Endothelial cell of umbilical vein (primary cell): Measurements from ENCODE around the gene INTS6. TPM values are rescaled to one million over a fixed set of nuclear protein-coding genes. Genes with fewer than 3 reads are reported as not detected.

Source experiments
- BruUV-seq: library from RNA; stranded (reverse); fragments of 400-500 nt; replicated peaks from 2 replicates; lab custom pipeline; 2021; lab: Mats Ljungman, UMichigan
- CTCF ChIA-PET: fragments of 300-600, 350-600 bp; sonication (Branson Sonifier 250); formaldehyde crosslinking; loops from one replicate; lab custom pipeline; 2021; ENCODE audit warnings: antibody characterized with exemption, inconsistent platforms; lab: Charles Lee
- POLR2A ChIA-PET: fragments of 300-600, 350-600 bp; sonication (Branson Sonifier 250); formaldehyde crosslinking; loops from one replicate; lab custom pipeline; 2021; ENCODE audit warnings: antibody characterized with exemption, inconsistent platforms; lab: Charles Lee
- DNase-seq: peaks from one replicate; pipeline ENCODE4 v3.0.0-alpha.2; 2011; ENCODE audit warnings: low read depth, low spot score
- FAIRE-seq: peaks from 2 replicates; lab custom pipeline; 2011; peaks lifted over from hg19 to GRCh38; lab: Jason Lieb, UNC
- H2AFZ ChIP-seq: 2 replicates; pipeline ENCODE4 v1.6.0; 2012; ENCODE audit warnings: low read depth, low read length, control low read depth, inconsistent platforms
- H3K27ac ChIP-seq: 2 replicates; pipeline ENCODE4 v1.5.1; 2011; ENCODE audit warnings: low read depth, mild to moderate bottlenecking, control low read depth, low read length, moderate library complexity; ENCODE audit not compliant: insufficient read depth
- H3K27me3 ChIP-seq, 2 experiments: 2 replicates each; pipeline versions ENCODE4 v1.6.0 to v1.6.1; 2011; ENCODE audit warnings: low read length in 2 of 2, mixed read lengths in 1 of 2; ENCODE audit not compliant: control insufficient read depth in 2 of 2, insufficient read depth in 2 of 2
- H3K36me3 ChIP-seq, 2 experiments: 2 replicates in 1 of 2; 3 replicates in 1 of 2; pipeline ENCODE4 v1.5.1; 2011; ENCODE audit warnings: low read length in 2 of 2, mild to moderate bottlenecking in 1 of 2, moderate library complexity in 1 of 2; ENCODE audit not compliant: control insufficient read depth in 2 of 2, insufficient read depth in 2 of 2; ENCODE audit errors: extremely low read depth in 1 of 2
- H3K4me1 ChIP-seq: 3 replicates; pipeline ENCODE4 v1.5.1; 2011; ENCODE audit warnings: mild to moderate bottlenecking, low read length; ENCODE audit not compliant: control insufficient read depth, insufficient read depth; ENCODE audit errors: extremely low read depth
- H3K4me2 ChIP-seq: 2 replicates; pipeline ENCODE4 v1.6.1; 2011; ENCODE audit warnings: low read length, control low read depth, mixed read lengths; ENCODE audit not compliant: insufficient read depth
- H3K4me3 ChIP-seq, 3 experiments: fragments of 200-600 bp in 1 of 3; sonication (generic), shearing (Covaris generic) in 1 of 3; replicated peaks in 1 of 3; 2 replicates each; pipeline ENCODE4 v1.5.1; 2011 to 2016; ENCODE audit warnings: control low read depth in 3 of 3, low read length in 3 of 3, mild to moderate bottlenecking in 2 of 3, inconsistent platforms in 1 of 3, low read depth in 1 of 3, moderate library complexity in 1 of 3; ENCODE audit not compliant: insufficient read depth in 1 of 3
- H3K79me2 ChIP-seq: 2 replicates; pipeline ENCODE4 v1.6.0; 2012; ENCODE audit warnings: low read length, inconsistent platforms; ENCODE audit not compliant: control insufficient read depth, insufficient read depth
- H3K9ac ChIP-seq: replicated peaks from 2 replicates; pipeline ENCODE3; 2011; ENCODE audit warnings: low read length, control low read depth; ENCODE audit not compliant: insufficient read depth; ENCODE audit errors: extremely low read depth
- H3K9me1 ChIP-seq: replicated peaks from 3 replicates; pipeline ENCODE4 v1.6.0; 2011; ENCODE audit warnings: mild to moderate bottlenecking, low read length; ENCODE audit not compliant: control insufficient read depth, insufficient read depth; ENCODE audit errors: extremely low read depth
- H3K9me3 ChIP-seq: replicated peaks from 2 replicates; pipeline ENCODE4 v1.5.1; 2012; ENCODE audit warnings: low read length, inconsistent platforms; ENCODE audit not compliant: control insufficient read depth, insufficient read depth
- H4K20me1 ChIP-seq: replicated peaks from 2 replicates; pipeline ENCODE3; 2011; ENCODE audit warnings: mild to moderate bottlenecking, low read length; ENCODE audit not compliant: control insufficient read depth, insufficient read depth; ENCODE audit errors: extremely low read depth
- EZH2 ChIP-seq: IDR thresholded peaks from 2 replicates; pipeline ENCODE4 v1.6.1; 2012; ENCODE audit warnings: borderline replicate concordance, low read depth, mild to moderate bottlenecking, moderate library complexity, low read length, inconsistent platforms; ENCODE audit not compliant: severe bottlenecking
- FOS ChIP-seq: IDR thresholded peaks from 2 replicates; pipeline ENCODE4 v1.6.1; 2011; ENCODE audit warnings: mild to moderate bottlenecking, low read length, moderate library complexity, borderline replicate concordance; ENCODE audit not compliant: insufficient read depth
- GATA2 ChIP-seq: IDR thresholded peaks from 2 replicates; pipeline ENCODE4 v1.7.0; 2011; ENCODE audit warnings: low read depth, mild to moderate bottlenecking, moderate library complexity, mixed read lengths, low read length; ENCODE audit not compliant: insufficient read length, insufficient read depth
- JUN ChIP-seq: IDR thresholded peaks from 2 replicates; pipeline ENCODE4 v1.6.1; 2011; ENCODE audit warnings: borderline replicate concordance, low read depth; ENCODE audit not compliant: insufficient read length, insufficient read depth
- MYC ChIP-seq: IDR thresholded peaks from one replicate; pipeline ENCODE4 v1.6.1; 2011; ENCODE audit warnings: mild to moderate bottlenecking, low read depth, low read length
- POLR2A ChIP-seq: IDR thresholded peaks from 2 replicates; pipeline ENCODE4 v1.6.1; 2012; ENCODE audit warnings: low read depth, mild to moderate bottlenecking, control low read depth, low read length
- POLR2AphosphoS5 ChIP-seq: IDR thresholded peaks from 2 replicates; pipeline ENCODE4 v1.6.1; 2012; ENCODE audit warnings: low read depth, mild to moderate bottlenecking, control low read depth, low read length, moderate library complexity; ENCODE audit not compliant: insufficient read depth
- dilution Hi-C: fragments of 300-500 bp; cut with MboI; formaldehyde crosslinking; loops from one replicate; pipeline ENCODE4 v1.15.0; 2019; ENCODE audit warnings: low sequenced_read_pairs; ENCODE audit not compliant: extremely low pct_ligation_motif_present
- intact Hi-C: fragments of 100-400 bp; cut with micrococcal nuclease; formaldehyde crosslinking; loops from one replicate; pipeline ENCODE4 v1.10.0; 2022
- polyA plus RNA-seq, 4 experiments: library from polyadenylated mRNA; depleted of rRNA in 3 of 4; stranded (reverse) in 3 of 4; unstranded in 1 of 4; fragments of >200 nt; gene quantifications; 2 replicates each; pipeline versions ENCODE4 v1.2.1 to v1.2.3, GENCODE V29; 2011 to 2012; ENCODE audit warnings: missing spikeins in 1 of 4
- total RNA-seq: library from RNA; stranded (reverse); gene quantifications from 2 replicates; pipeline ENCODE4 v1.2.3, GENCODE V29; 2021
- TF ChIP-seq, protein P1 (sequence below), 2 donors: IDR thresholded peaks; 1 replicate in 1 of 2; 2 replicates in 1 of 2; pipeline ENCODE4 v1.5.1; 2011; ENCODE audit warnings: low read length in 2 of 2, mild to moderate bottlenecking in 2 of 2, moderate library complexity in 2 of 2, control low read depth in 1 of 2, inconsistent platforms in 1 of 2, low read depth in 1 of 2; ENCODE audit not compliant: insufficient read depth in 1 of 2; ENCODE audit errors: extremely low read depth in 1 of 2
- TF ChIP-seq, protein P2 (sequence below): IDR thresholded peaks from 2 replicates; pipeline ENCODE4 v1.6.1; 2011; ENCODE audit not compliant: insufficient read depth, insufficient read length

The INTS6 gene
- total and polyA plus RNA-seq, 2 donors (not counting 3 experiments of a cell fraction or from before 2014, with no cell fraction given): 9.5 to 45.4 TPM

DNA sequence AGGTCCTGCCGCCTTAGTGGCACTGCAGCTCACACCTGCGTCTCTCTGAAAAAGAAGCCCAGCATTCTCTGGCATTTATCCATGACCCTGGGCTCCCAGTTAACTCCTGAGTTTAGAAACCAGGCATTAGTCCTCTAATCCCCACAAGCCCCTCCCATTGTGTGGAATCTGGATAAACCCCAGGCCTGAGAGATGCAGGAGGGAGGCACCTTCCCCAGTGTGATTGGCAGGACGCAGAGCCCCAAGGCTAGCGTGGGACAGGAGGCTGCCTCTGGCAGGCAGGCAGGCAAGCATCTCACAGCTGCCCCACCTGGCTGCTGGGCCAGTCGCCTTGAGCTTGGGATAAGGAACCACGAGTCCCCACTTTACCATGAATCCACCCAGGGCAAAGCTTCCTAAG is 124.3 kb downstream of the INTS6 start:
- H3K4me3 ChIP-seq: no peak overlapping the region
- FAIRE-seq (no peak), DNase-seq (no peak)
- H3K27ac ChIP-seq: no peak overlapping the region
- H3K79me2 ChIP-seq: no peaks in the 10 kb centered on the region
- intact Hi-C loops: no loop called here
- H3K4me1 ChIP-seq: no peaks in the 10 kb centered on the region
- POLR2A ChIA-PET: no interaction called here
- no peaks in the 10 kb centered on the region for H4K20me1 ChIP-seq
- H2AFZ ChIP-seq: no peak overlapping the region
- H3K4me2 ChIP-seq: no peak overlapping the region
- no peak overlapping the region for H3K9ac ChIP-seq
- no TSS peak for BruUV-seq
- no peaks in the 10 kb centered on the region for H3K9me3 ChIP-seq
- H3K9me1 ChIP-seq: no peaks in the 10 kb centered on the region
- TF ChIP-seq, protein P1, sequence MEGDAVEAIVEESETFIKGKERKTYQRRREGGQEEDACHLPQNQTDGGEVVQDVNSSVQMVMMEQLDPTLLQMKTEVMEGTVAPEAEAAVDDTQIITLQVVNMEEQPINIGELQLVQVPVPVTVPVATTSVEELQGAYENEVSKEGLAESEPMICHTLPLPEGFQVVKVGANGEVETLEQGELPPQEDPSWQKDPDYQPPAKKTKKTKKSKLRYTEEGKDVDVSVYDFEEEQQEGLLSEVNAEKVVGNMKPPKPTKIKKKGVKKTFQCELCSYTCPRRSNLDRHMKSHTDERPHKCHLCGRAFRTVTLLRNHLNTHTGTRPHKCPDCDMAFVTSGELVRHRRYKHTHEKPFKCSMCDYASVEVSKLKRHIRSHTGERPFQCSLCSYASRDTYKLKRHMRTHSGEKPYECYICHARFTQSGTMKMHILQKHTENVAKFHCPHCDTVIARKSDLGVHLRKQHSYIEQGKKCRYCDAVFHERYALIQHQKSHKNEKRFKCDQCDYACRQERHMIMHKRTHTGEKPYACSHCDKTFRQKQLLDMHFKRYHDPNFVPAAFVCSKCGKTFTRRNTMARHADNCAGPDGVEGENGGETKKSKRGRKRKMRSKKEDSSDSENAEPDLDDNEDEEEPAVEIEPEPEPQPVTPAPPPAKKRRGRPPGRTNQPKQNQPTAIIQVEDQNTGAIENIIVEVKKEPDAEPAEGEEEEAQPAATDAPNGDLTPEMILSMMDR (IDR thresholded peaks at IDR 0.05; ENCODE audit: extremely low read depth in 1 of 2, insufficient read depth in 1 of 2, low read depth in 1 of 2, low read length in 2 of 2): no peak
- TF ChIP-seq JUN (no peak), POLR2A (no peak), GATA2 (no peak), FOS (no peak), MYC (no peak), POLR2AphosphoS5 (no peak), EZH2 (no peak)
- TF ChIP-seq, protein P2, sequence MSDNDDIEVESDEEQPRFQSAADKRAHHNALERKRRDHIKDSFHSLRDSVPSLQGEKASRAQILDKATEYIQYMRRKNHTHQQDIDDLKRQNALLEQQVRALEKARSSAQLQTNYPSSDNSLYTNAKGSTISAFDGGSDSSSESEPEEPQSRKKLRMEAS: no peak
- dilution Hi-C loops: no loop called here
- CTCF ChIA-PET: interaction anchor here (0.8 to 2.6 kb wide), 2 partner anchors 13 to 203 kb away, joined by 3 to 7 read pairs; no protein-coding TSS in a partner anchor
- no peaks in the 10 kb centered on the region for H3K36me3 ChIP-seq
- peaks cover 0 to 3% of the 10 kb centered on the region in 2 experiments for H3K27me3 ChIP-seq
